GM21528 (cell line): ENCODE results near the gene ZCCHC7.
"Not testable (repeated sequence)": the region's sequence is repeated elsewhere in the genome, so short reads cannot be mapped to it uniquely, and the experiment has no call there.

Source experiments
- ATAC-seq: cut with Tn5 transposase; IDR thresholded peaks from one replicate; pipeline ENCODE4 v1.9.1; 2021; ENCODE audit warnings: mild to moderate bottlenecking, moderate library complexity; ENCODE audit not compliant: unreplicated experiment, low FRiP score

ZCCHC7 gene

DNA sequence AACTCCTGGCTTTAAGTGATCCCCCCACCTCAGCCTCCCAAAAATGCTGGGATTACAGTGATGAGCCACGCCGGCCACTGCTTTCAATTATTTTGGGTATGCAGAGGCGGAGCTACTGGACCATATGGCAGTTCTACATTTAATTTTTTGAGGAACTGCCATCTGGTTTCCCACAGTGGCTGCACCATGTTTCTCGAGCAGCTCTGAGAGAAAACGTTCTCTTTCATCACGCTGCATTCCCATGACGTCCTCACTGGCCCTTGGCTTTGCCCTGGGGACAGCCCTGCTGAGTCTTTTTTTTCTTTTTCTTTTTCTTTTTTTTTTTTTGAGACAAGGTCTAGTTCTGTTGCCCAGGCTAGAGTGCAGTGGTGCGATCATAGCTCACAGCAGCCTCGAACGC is 266.6 kb downstream of the ZCCHC7 start:
- ATAC-seq, result no peak

GRCh38 chr9:37390759-37391158 is 270.4 kb downstream of the ZCCHC7 start:
- ATAC-seq, result peak; percentile 83

- no peak for ATAC-seq
Observed at GRCh38 chr9:37392272-37392671, 271.9 kb downstream of the ZCCHC7 start.

DNA sequence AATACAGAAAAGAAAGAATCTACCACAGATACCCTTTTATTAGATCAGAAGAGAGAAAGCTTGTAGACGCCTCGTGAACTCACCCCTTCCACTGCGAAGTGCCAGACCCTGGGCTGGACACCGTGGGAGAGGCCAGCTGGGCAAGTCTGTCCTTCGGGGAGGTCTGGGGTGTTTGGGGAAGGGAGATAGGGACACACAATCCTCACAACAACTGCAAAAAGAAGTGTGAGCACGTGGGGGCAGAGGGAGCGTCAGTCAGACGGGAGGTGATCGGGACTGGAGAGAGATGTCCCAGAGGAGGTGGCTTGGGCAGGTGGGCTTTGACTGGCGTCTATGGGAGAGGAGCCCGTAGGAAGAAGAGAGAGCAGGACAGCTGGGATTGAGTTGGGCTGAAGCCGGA is 274.9 kb downstream of the ZCCHC7 start:
- no peak for ATAC-seq

GRCh38 chr9:37395663-37396062 is 275.3 kb downstream of the ZCCHC7 start:
- no peak for ATAC-seq

GRCh38 chr9:37397948-37398347 is 277.6 kb downstream of the ZCCHC7 start:
- not testable (repeated sequence) for ATAC-seq

GRCh38 chr9:37398464-37399025 is 278.2 kb downstream of the ZCCHC7 start:
- ATAC-seq, result no peak

DNA sequence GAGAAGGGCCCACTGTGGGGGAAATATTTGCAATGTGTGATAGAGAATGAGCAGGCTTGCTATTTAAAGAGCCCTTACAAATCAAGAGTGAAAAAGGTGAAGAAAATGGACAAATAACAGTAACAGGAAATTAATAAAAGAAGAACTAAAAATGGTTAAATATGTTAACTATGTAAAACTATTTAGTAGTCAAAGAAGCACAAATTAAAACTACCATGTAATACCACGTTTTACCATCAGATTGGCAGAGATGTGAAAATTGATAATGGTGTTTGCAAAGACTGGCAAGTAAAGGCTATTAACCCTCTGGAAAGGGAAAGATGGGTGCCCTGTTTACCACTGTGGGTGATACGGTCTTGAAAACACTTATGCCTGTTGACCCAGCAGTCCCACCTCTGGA is 279.0 kb downstream of the ZCCHC7 start:
- no peak for ATAC-seq

DNA sequence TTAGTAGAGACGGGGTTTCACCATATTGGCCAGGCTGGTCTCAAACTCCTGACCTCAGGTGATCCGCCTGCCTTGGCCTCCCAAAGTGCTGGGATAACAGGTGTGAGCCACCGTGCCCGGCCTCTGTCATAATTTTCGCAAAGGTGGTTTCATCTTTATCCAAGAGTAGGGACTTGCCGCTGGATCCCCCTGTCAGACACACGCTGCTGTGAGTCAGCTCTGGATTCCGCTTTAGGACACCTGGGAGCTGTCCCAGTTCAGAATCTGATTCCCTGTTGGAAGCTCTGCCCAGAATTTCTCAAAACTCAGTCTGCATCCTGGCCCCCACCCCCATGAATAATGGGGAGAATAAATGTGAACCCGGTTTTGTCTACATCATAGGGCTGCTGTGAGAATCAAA is 284.2 kb downstream of the ZCCHC7 start:
- no peak for ATAC-seq

DNA sequence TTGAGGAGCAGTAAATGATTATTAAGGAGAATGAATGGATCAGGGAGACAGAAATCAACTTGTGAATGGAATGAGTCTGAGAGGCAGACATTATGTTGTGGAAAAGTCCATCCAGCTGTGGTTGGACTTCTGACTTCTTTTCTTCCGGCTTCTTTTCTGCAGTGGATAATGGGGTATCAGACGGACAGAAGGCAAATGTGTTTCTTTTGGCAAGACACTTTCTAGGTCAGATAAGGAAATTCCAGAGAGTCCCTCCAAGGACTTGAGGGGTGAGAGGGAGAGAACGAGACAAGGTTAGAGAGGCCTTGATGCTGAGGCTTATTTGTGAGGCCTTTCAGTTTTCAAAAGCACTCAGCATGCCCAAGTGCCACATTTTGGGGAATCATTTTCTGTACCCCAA is 285.0 kb downstream of the ZCCHC7 start:
- no peak for ATAC-seq

GRCh38 chr9:37405764-37406380 is 285.5 kb downstream of the ZCCHC7 start:
- no peak for ATAC-seq

DNA sequence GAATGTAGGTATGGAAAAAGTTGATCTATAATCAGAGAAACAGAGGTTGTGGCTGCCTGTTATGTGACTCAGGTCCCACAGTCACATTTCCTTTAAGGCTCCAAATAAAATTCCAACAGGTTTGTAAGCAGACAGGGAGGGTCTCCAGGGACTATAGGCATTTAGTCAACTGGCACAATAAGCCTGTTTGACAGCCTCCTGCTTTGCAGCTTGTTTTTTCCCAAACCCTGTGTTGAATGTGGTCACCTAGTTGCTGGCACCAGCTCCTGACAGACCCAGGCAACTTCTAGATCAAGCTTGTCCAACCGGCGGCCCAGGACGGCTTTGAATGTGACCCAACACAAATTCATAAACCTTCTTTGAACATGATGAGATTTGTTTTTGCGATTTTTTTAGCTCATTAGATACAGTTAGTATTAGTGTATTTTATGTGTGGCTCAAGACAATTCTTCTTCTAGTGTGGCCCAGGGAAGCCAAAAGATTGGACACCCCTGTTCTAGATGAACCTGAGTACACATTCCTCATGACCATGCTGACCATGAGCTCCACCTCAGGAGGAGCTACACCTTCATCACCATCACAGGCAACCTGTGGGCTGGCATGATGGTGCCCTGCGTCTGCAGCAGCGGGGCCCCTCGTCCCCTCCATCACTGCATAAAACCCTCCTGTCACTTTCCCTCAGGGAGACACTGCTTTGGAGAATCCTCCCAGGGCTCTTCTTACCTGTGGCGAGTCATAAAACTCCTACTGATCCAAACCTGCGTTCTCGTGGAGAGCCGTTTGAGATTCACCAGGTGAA is 286.4 kb downstream of the ZCCHC7 start:
- ATAC-seq, result no peak

DNA sequence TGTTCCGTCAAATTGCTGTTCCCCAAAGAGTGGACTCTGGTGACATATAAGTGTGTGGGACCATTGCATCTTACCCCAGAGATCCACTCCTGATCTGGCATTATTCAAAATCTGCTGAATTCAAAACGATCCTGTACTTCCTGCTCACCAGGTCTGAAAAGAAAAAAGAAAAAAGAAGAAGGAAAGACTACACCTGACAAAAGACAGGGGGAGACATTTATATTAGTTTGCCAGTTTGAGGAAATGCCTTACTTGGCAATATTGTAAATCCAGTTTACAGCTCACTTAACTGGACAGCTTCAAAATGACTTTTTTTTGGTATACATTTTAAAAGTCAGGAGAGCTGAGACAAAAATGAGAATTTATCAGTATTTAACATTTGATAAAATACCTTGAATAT is 287.1 kb downstream of the ZCCHC7 start:
- ATAC-seq, result no peak
